ENCODE data around the gene RTN1. TPM values are rescaled to one million over a fixed set of nuclear protein-coding genes. Genes with fewer than 3 reads are reported as not detected.

RTN1 gene
- total RNA-seq, 1 donor from 2014 or later = 2.1 TPM

GRCh38 chr14:59830338-59830734 lies 40.2 kb downstream of the RTN1 start:
- H3K27me3 Mint-ChIP-seq (ENCODE audit: unreplicated experiment) = no peaks in the 10 kb centered on the region
- no peak for DNase-seq (ENCODE audit: low spot score)
- no peak for TF ChIP-seq CTCF (IDR thresholded peaks at IDR 0.05; ENCODE audit: unreplicated experiment)
- no peak overlapping the region for H3K4me3 Mint-ChIP-seq (ENCODE audit: unreplicated experiment)
- H3K27ac Mint-ChIP-seq (ENCODE audit: unreplicated experiment) = no peak overlapping the region
- H3K9me3 Mint-ChIP-seq (ENCODE audit: unreplicated experiment) = no peaks in the 10 kb centered on the region
- peaks cover 11% of the 10 kb centered on the region for H3K4me1 Mint-ChIP-seq (ENCODE audit: unreplicated experiment)
- H3K36me3 Mint-ChIP-seq (ENCODE audit: low read depth, unreplicated experiment) = no peaks in the 10 kb centered on the region

- Mint-ChIP-seq H3K27me3 (ENCODE audit: unreplicated experiment) (peaks cover under 1% of the 10 kb centered on the region), H3K4me3 (ENCODE audit: unreplicated experiment) (no peak overlapping the region), H3K36me3 (ENCODE audit: low read depth, unreplicated experiment) (no peaks in the 10 kb centered on the region), H3K9me3 (ENCODE audit: unreplicated experiment) (no peaks in the 10 kb centered on the region), H3K4me1 (ENCODE audit: unreplicated experiment) (peaks cover 11% of the 10 kb centered on the region), H3K27ac (ENCODE audit: unreplicated experiment) (peak overlapping the region; percentile 54)
- no peak for TF ChIP-seq CTCF (IDR thresholded peaks at IDR 0.05; ENCODE audit: unreplicated experiment)
- no peak for DNase-seq (ENCODE audit: low spot score)
Observed at GRCh38 chr14:59829469-59830337, 40.9 kb downstream of the RTN1 start.

- Mint-ChIP-seq H3K9me3 (ENCODE audit: unreplicated experiment) (no peaks in the 10 kb centered on the region), H3K27ac (ENCODE audit: unreplicated experiment) (no peak overlapping the region)
Observed at GRCh38 chr14:59828276-59828675, 42.3 kb downstream of the RTN1 start.

GRCh38 chr14:59827401-59827800 lies 43.2 kb downstream of the RTN1 start:
- H3K4me1 Mint-ChIP-seq (ENCODE audit: unreplicated experiment) = peaks cover 11% of the 10 kb centered on the region
- H3K27me3 Mint-ChIP-seq (ENCODE audit: unreplicated experiment) = peaks cover 1% of the 10 kb centered on the region
- no peak for DNase-seq (ENCODE audit: low spot score)
- H3K36me3 Mint-ChIP-seq (ENCODE audit: low read depth, unreplicated experiment) = no peaks in the 10 kb centered on the region
- no peaks in the 10 kb centered on the region for H3K9me3 Mint-ChIP-seq (ENCODE audit: unreplicated experiment)
- no peak overlapping the region for H3K27ac Mint-ChIP-seq (ENCODE audit: unreplicated experiment)
- no peak for TF ChIP-seq CTCF (IDR thresholded peaks at IDR 0.05; ENCODE audit: unreplicated experiment)
- H3K4me3 Mint-ChIP-seq (ENCODE audit: unreplicated experiment) = no peak overlapping the region

More at GRCh38 chr14:59828276-59828675, 42.3 kb downstream of the RTN1 start:
- no peak for TF ChIP-seq CTCF (IDR thresholded peaks at IDR 0.05; ENCODE audit: unreplicated experiment)
- peaks cover 11% of the 10 kb centered on the region for H3K4me1 Mint-ChIP-seq (ENCODE audit: unreplicated experiment)
- no peaks in the 10 kb centered on the region for H3K36me3 Mint-ChIP-seq (ENCODE audit: low read depth, unreplicated experiment)
- H3K4me3 Mint-ChIP-seq (ENCODE audit: unreplicated experiment) = no peak overlapping the region
- H3K27me3 Mint-ChIP-seq (ENCODE audit: unreplicated experiment) = peaks cover 1% of the 10 kb centered on the region
- no peak for DNase-seq (ENCODE audit: low spot score)

- Mint-ChIP-seq H3K27ac (ENCODE audit: unreplicated experiment) (no peak overlapping the region), H3K9me3 (ENCODE audit: unreplicated experiment) (no peaks in the 10 kb centered on the region), H3K4me1 (ENCODE audit: unreplicated experiment) (peaks cover 11% of the 10 kb centered on the region), H3K27me3 (ENCODE audit: unreplicated experiment) (peaks cover 1% of the 10 kb centered on the region), H3K36me3 (ENCODE audit: low read depth, unreplicated experiment) (no peaks in the 10 kb centered on the region), H3K4me3 (ENCODE audit: unreplicated experiment) (no peak overlapping the region)
- no peak for TF ChIP-seq CTCF (IDR thresholded peaks at IDR 0.05; ENCODE audit: unreplicated experiment)
- DNase-seq (ENCODE audit: low spot score) = no peak
Observed at GRCh38 chr14:59826150-59826549, 44.4 kb downstream of the RTN1 start.
